Smooth muscle cell (in vitro differentiated cells): ENCODE data around the gene CCHCR1. TPM values are rescaled to one million over a fixed set of nuclear protein-coding genes. Genes with fewer than 3 reads are reported as not detected.

Experiments used
- DNase-seq: peaks from one replicate; lab custom pipeline; 2025; ENCODE audit not compliant: unreplicated experiment; lab: John Stamatoyannopoulos, UW
- H2AFZ ChIP-seq: fragments of 200-600 bp; sonication (generic); 2 replicates; pipeline ENCODE4 v1.6.0; 2016; ENCODE audit warnings: antibody characterized with exemption, low read depth, mild to moderate bottlenecking
- H3F3A ChIP-seq: fragments of 200-600 bp; sonication (generic); 2 replicates; pipeline ENCODE4 v1.6.0; 2017; ENCODE audit warnings: antibody characterized with exemption, low read depth
- H3K27ac ChIP-seq: fragments of 200-600 bp; sonication (generic); 2 replicates; pipeline ENCODE4 v1.5.1; 2016; ENCODE audit warnings: low read depth, mild to moderate bottlenecking
- H3K27me3 ChIP-seq: fragments of 200-600 bp; sonication (generic); 2 replicates; pipeline ENCODE4 v1.6.1; 2016; ENCODE audit warnings: low read depth, mild to moderate bottlenecking
- H3K36me3 ChIP-seq: fragments of 200-600 bp; sonication (generic); 2 replicates; pipeline ENCODE4 v1.5.1; 2016; ENCODE audit warnings: low read depth
- H3K4me1 ChIP-seq: fragments of 200-600 bp; sonication (generic); 2 replicates; pipeline ENCODE4 v1.5.1; 2016; ENCODE audit warnings: low read depth
- H3K4me2 ChIP-seq: fragments of 200-600 bp; sonication (generic); 2 replicates; pipeline ENCODE4 v1.6.0; 2016; ENCODE audit warnings: mild to moderate bottlenecking
- H3K4me3 ChIP-seq: fragments of 200-600 bp; sonication (generic); 2 replicates; pipeline ENCODE4 v1.5.1; 2016; ENCODE audit warnings: mild to moderate bottlenecking
- H3K79me2 ChIP-seq: fragments of 200-600 bp; sonication (generic); 2 replicates; pipeline ENCODE4 v1.6.0; 2016; ENCODE audit warnings: low read depth, mild to moderate bottlenecking
- H3K9ac ChIP-seq: fragments of 200-600 bp; sonication (generic); 2 replicates; pipeline ENCODE4 v1.6.0; 2016; ENCODE audit warnings: low read depth
- H3K9me3 ChIP-seq: fragments of 200-600 bp; sonication (generic); replicated peaks from 2 replicates; pipeline ENCODE4 v1.5.1; 2016; ENCODE audit warnings: low read depth
- H4K20me1 ChIP-seq: fragments of 200-600 bp; sonication (generic); 2 replicates; pipeline ENCODE4 v1.6.0; 2016; ENCODE audit warnings: low read depth
- WGBS: methylation state at CpG from one replicate; pipeline ENCODE4 v1.1.7; 2016; ENCODE audit warnings: low lambda C conversion rate; 5-methylcytosine and 5-hydroxymethylcytosine counted together
- polyA plus RNA-seq: library from polyadenylated mRNA; unstranded; fragments of >200 nt; fragmentation: Nextera tagmentation; extraction: Ambion mirVana; gene quantifications from 2 replicates; pipeline ENCODE4 v1.2.1, GENCODE V29; 2016
- total RNA-seq: library from RNA; depleted of rRNA; stranded (reverse); fragments of >200 nt; gene quantifications from 2 replicates; pipeline ENCODE4 v1.2.3, GENCODE V29; 2014
- TF ChIP-seq, protein P1 (sequence below): fragments of 200-600 bp; sonication (generic); IDR thresholded peaks from 2 replicates; pipeline ENCODE4 v1.5.1; 2017; ENCODE audit warnings: borderline replicate concordance, mild to moderate bottlenecking, antibody characterized with exemption; ENCODE audit not compliant: insufficient read depth, poor library complexity, severe bottlenecking

Gene CCHCR1
- total and polyA plus RNA-seq, 2 experiments from 2014 or later, result 8.2 to 15.0 TPM

DNA sequence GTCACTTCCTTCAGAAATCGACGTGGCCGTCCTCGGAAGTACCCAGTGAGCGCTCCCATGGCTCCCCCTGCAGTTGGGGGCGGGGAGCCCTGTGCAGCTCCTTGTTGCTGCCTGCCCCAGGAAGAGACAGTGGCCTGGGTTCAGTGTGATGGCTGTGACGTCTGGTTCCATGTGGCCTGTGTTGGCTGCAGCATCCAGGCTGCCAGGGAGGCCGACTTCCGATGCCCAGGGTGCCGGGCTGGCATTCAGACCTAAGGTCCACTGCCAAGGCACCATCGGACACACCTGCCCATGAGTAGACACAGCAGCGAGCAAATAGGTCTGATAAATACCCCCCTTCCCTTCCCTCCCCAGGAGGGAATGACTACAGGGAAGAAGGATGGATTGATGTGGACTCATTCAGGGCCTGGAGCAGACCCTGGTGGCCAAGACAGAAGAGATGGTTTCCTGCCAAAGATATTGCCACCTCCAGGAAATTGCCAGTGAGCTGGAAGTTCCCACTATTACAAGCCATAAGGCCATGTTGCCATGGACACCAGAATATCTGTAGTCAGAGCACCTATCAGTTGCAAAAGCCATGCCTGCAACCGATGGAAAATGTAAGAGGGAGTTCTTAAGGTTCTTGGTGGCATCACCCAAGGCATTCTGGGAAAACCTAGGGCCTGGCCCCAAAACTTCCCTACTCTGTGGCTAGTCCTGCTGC is 5.0 kb upstream of the CCHCR1 start:
- H4K20me1 ChIP-seq, result no peaks in the 10 kb centered on the region
- TF ChIP-seq, protein P1, sequence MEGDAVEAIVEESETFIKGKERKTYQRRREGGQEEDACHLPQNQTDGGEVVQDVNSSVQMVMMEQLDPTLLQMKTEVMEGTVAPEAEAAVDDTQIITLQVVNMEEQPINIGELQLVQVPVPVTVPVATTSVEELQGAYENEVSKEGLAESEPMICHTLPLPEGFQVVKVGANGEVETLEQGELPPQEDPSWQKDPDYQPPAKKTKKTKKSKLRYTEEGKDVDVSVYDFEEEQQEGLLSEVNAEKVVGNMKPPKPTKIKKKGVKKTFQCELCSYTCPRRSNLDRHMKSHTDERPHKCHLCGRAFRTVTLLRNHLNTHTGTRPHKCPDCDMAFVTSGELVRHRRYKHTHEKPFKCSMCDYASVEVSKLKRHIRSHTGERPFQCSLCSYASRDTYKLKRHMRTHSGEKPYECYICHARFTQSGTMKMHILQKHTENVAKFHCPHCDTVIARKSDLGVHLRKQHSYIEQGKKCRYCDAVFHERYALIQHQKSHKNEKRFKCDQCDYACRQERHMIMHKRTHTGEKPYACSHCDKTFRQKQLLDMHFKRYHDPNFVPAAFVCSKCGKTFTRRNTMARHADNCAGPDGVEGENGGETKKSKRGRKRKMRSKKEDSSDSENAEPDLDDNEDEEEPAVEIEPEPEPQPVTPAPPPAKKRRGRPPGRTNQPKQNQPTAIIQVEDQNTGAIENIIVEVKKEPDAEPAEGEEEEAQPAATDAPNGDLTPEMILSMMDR, result no peak
- WGBS, result 89% methylated on average over 13 of the region's 13 CpGs

DNA sequence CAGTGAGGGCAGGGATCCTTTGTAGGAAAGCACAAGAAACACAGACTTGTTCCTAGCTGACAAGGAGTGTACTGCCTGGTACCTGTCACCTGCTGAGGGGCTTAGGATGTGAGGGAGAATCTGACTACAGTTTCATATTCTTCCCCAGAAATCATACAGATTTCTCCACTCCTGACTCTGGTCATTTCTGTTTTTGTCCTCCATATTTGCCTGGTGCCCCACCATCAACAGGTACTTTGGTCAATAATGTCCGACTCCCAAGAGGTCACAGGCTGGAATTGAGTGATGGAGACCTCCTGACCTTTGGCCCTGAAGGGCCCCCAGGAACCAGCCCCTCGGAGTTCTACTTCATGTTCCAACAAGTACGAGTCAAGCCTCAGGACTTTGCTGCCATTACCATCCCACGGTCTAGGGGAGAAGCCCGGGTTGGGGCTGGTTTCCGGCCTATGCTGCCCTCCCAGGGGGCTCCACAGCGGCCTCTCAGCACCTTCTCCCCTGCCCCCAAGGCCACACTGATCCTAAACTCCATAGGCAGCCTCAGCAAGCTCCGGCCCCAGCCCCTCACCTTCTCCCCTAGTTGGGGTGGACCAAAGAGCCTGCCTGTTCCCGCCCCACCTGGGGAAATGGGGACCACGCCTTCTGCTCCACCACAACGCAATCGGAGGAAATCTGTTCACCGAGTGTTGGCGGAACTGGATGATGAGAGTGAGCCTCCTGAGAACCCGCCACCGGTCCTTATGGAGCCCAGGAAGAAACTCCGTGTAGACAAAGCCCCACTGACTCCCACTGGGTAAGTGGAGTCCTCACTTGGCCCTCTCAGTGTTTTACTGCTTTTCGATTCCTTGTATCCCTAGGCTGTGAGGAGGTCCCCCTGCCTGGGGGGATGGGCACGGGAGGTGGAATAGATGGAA is 3.9 kb upstream of the CCHCR1 start:
- no peak overlapping the region for H3K4me2 ChIP-seq
- H2AFZ ChIP-seq, result no peak overlapping the region
- H3K4me3 ChIP-seq, result no peak overlapping the region
- H3K9me3 ChIP-seq, result no peaks in the 10 kb centered on the region
- H4K20me1 ChIP-seq, result no peaks in the 10 kb centered on the region
- H3K27ac ChIP-seq, result no peak overlapping the region
- no peaks in the 10 kb centered on the region for H3K79me2 ChIP-seq
- TF ChIP-seq, protein P1, result no peak
- 90% methylated on average over 19 of the region's 19 CpGs for WGBS
- H3K27me3 ChIP-seq, result no peaks in the 10 kb centered on the region
- H3K9ac ChIP-seq, result no peak overlapping the region
- no peak for DNase-seq
- no peaks in the 10 kb centered on the region for H3F3A ChIP-seq
- H3K4me1 ChIP-seq, result peaks cover 16% of the 10 kb centered on the region
- no peaks in the 10 kb centered on the region for H3K36me3 ChIP-seq

More for the DNA sequence above, 5.0 kb upstream of the CCHCR1 start:
- H3K79me2 ChIP-seq, result no peaks in the 10 kb centered on the region
- H3K4me1 ChIP-seq, result peaks cover 8% of the 10 kb centered on the region
- no peak overlapping the region for H3K4me3 ChIP-seq
- no peak overlapping the region for H3K4me2 ChIP-seq
- H3K27ac ChIP-seq, result no peak overlapping the region
- no peak overlapping the region for H2AFZ ChIP-seq
- H3K9ac ChIP-seq, result no peak overlapping the region
- H3F3A ChIP-seq, result no peaks in the 10 kb centered on the region
- no peaks in the 10 kb centered on the region for H3K9me3 ChIP-seq
- no peaks in the 10 kb centered on the region for H3K36me3 ChIP-seq
- no peak for DNase-seq
- no peaks in the 10 kb centered on the region for H3K27me3 ChIP-seq

DNA sequence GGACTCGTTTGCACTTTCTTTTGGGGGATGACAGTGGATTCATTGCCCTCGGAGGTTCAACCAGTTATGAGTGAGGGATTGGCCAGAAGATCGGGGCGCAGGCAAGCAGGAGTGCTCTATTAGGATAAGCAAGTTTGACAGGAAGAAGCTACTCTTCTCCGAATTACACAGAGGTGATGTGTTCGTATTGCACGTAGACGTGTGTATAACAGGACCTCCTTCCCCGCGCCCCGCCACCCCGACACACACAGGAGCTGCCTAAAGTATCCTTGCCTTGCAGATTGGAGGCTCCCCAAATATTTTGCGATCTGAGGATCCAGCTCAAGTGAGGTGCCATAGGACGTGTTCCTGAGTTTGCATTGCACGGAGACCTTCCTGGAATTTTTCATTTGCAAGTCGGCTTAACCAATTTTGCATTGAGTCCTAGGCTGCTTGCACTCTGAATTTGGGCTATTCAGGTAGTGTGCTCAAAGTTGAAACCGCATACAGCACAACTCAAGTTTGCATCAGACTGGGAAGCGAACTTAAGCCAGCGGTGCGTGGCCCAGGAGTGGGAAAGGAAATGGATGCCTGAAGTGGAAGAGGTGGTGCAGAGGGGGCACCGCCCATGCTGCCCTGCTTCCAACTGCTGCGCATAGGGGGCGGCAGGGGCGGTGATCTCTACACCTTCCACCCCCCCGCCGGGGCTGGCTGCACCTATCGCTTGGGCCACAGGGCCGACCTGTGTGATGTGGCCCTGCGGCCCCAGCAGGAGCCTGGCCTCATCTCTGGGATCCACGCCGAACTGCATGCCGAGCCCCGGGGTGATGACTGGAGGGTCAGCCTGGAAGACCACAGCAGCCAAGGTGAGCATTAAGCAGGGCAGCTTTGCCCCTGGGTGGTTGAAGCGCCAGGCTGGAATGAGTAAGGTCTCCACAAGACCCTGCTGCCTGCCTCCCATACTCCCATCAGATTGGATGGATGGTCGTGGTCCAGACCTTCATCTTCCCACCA is 1.6 kb upstream of the CCHCR1 start:
- Histone ChIP-seq H3K4me2 (peak overlapping the region; percentile 94), H2AFZ (peak overlapping the region; percentile 97), H3K9ac (peak overlapping the region; percentile 30), H4K20me1 (no peaks in the 10 kb centered on the region), H3K4me3 (peak overlapping the region; percentile 79), H3K36me3 (no peaks in the 10 kb centered on the region), H3K9me3 (no peaks in the 10 kb centered on the region), H3K79me2 (no peaks in the 10 kb centered on the region), H3K4me1 (peaks cover 16% of the 10 kb centered on the region), H3F3A (no peaks in the 10 kb centered on the region), H3K27me3 (no peaks in the 10 kb centered on the region), H3K27ac (no peak overlapping the region)
- TF ChIP-seq, protein P1, result no peak
- WGBS, result 14% methylated on average over 33 of the region's 35 CpGs
- DNase-seq, result no peak
